ENCODE data around the gene LYRM7. TPM values are rescaled to one million over a fixed set of nuclear protein-coding genes. Genes with fewer than 3 reads are reported as not detected.
A peak's percentile ranks its signal among the peaks of the same experiment; 100 is the strongest.

The LYRM7 gene
- total RNA-seq, 1 experiment from 2014 or later, result 12.1 TPM

DNA sequence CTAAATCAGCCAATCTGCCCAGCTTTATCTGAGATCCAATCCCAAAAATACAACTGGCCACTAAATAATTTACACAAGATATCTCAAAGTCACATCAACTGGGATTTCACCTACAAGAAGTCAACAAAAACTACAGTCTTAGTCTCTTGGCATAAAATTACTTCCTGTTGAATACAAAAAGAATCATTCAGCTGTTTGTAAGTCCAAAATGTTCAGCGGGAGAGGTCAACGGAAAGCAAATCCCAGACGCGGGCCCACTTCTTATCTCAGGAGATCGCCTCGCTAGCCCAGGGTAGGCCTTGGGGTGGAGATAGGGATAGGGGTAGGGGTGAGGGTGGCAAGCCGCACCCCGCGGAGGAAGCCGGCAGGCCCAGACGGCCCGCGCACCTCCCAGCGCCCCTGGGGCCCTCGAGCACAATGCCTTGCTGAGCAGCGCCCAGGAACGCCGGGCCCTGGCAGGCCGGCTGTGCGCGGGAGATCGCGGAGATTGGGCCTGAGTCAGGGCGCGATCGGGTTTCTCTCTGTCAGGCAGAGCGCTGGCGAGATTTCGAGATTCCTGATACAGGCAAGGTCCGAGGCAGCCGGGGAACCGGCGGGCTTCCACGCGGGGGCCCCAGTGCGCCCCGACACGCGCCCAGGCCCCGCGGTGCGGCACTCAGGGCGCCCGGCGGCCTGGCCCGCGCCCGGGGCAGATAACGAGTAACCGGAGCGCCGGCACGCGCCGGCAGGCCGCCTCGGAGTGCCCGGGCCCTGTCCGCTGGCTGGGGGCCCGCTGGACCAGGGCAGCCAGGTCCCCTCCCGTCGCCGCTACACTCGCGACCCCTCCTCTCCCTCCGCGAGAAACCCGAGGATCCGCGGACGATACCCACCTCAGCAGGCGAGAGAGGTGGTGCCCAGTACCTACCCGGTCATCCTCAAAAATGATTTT is 6.3 kb upstream of the LYRM7 start:
- Histone ChIP-seq H3K9me3 (ENCODE audit: control insufficient read depth, insufficient read depth, low read depth, low read length) (no peaks in the 10 kb centered on the region), H3K4me1 (ENCODE audit: control insufficient read depth, insufficient read depth, low read length) (peaks cover 14% of the 10 kb centered on the region), H3K27ac (ENCODE audit: low read length) (peak overlapping the region; percentile 97), H3K27me3 (ENCODE audit: control insufficient read depth, insufficient read depth, low read length) (no peaks in the 10 kb centered on the region), H3K36me3 (ENCODE audit: control insufficient read depth, insufficient read depth, low read length) (peaks cover 27% of the 10 kb centered on the region), H3K4me3 (ENCODE audit: low read depth in 2 of 2, low read length in 2 of 2) (peak overlapping the region; percentile 83 to 92)
- in situ Hi-C loops (cut with HindIII; ENCODE audit: low pct_unique_long_range_greater_than_20kb, low sequenced_read_pairs) (no loop called here), intact Hi-C loops (cut with micrococcal nuclease; ENCODE audit: unreplicated experiment) (loop anchor here (5.0 to 10.0 kb wide), 2 partner anchors 100 to 218 kb away; partner anchors contain the start of gene CDC42SE2)
- TF ChIP-seq POLR2AphosphoS5 (IDR thresholded peaks at IDR 0.05; ENCODE audit: low read depth, low read length), result no peak
- TF ChIP-seq, protein P1, sequence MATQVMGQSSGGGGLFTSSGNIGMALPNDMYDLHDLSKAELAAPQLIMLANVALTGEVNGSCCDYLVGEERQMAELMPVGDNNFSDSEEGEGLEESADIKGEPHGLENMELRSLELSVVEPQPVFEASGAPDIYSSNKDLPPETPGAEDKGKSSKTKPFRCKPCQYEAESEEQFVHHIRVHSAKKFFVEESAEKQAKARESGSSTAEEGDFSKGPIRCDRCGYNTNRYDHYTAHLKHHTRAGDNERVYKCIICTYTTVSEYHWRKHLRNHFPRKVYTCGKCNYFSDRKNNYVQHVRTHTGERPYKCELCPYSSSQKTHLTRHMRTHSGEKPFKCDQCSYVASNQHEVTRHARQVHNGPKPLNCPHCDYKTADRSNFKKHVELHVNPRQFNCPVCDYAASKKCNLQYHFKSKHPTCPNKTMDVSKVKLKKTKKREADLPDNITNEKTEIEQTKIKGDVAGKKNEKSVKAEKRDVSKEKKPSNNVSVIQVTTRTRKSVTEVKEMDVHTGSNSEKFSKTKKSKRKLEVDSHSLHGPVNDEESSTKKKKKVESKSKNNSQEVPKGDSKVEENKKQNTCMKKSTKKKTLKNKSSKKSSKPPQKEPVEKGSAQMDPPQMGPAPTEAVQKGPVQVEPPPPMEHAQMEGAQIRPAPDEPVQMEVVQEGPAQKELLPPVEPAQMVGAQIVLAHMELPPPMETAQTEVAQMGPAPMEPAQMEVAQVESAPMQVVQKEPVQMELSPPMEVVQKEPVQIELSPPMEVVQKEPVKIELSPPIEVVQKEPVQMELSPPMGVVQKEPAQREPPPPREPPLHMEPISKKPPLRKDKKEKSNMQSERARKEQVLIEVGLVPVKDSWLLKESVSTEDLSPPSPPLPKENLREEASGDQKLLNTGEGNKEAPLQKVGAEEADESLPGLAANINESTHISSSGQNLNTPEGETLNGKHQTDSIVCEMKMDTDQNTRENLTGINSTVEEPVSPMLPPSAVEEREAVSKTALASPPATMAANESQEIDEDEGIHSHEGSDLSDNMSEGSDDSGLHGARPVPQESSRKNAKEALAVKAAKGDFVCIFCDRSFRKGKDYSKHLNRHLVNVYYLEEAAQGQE (IDR thresholded peaks at IDR 0.05; ENCODE audit: insufficient read depth in 1 of 2, low read depth in 2 of 2, low read length in 1 of 2), result no peak
- TF ChIP-seq, protein P2, sequence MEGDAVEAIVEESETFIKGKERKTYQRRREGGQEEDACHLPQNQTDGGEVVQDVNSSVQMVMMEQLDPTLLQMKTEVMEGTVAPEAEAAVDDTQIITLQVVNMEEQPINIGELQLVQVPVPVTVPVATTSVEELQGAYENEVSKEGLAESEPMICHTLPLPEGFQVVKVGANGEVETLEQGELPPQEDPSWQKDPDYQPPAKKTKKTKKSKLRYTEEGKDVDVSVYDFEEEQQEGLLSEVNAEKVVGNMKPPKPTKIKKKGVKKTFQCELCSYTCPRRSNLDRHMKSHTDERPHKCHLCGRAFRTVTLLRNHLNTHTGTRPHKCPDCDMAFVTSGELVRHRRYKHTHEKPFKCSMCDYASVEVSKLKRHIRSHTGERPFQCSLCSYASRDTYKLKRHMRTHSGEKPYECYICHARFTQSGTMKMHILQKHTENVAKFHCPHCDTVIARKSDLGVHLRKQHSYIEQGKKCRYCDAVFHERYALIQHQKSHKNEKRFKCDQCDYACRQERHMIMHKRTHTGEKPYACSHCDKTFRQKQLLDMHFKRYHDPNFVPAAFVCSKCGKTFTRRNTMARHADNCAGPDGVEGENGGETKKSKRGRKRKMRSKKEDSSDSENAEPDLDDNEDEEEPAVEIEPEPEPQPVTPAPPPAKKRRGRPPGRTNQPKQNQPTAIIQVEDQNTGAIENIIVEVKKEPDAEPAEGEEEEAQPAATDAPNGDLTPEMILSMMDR (IDR thresholded peaks at IDR 0.05), result no peak
- TF ChIP-seq TCF7L2 (IDR thresholded peaks at IDR 0.05; ENCODE audit: low read depth, low read length), result no peak
- peak; percentile 28; the same call in 1 of the 2 replicates for TF ChIP-seq SIN3A (IDR thresholded peaks at IDR 0.05; ENCODE audit: borderline replicate concordance, insufficient read depth, low read depth, low read length)
- ChIA-PET CTCF (interaction anchor here (0.6 kb wide), 1 partner anchor 126 kb away, joined by 3 read pairs; no protein-coding TSS in a partner anchor), POLR2A (no interaction called here)
- BruUV-seq (replicated peaks), result no TSS peak
- DNase-seq (ENCODE audit: low read depth, low spot score), result no peak
- peak; percentile 79 for ATAC-seq

DNA sequence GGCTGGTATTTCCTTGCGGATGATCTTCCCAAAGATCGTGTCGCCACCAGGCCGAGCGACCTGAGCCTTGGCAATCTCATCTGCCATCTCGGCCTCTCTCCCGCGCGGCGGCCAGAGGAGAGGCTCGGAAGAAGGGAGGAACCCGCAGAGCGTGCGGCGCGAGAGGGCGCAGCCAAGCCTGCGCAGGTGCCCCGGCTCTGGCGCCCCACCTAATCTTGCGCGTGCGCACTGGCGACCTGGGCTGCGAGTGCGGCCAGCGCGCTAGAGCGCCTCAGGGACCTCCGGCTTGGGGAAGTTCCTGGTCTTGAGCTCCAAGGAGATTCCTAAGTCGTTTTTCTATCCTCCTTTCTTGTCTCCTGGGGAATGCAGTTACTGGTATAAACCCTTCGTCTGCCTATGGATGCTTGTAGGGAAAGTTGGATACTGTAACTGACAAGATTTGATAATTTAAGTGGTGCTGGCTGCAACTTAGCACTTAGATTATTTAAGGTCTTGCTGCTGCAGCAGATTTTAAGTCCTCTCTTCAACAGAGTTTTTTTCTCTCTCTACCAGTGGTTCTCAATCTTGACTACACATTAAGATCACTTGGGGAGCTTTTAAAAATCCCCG is 5.5 kb upstream of the LYRM7 start, which contains the start of gene HINT1:
TSS of gene HINT1 (minus strand) at position 138 of the 609 bp plus-strand sequence. CDS start at position 87, 51 bp downstream.
- H3K27me3 ChIP-seq (ENCODE audit: control insufficient read depth, insufficient read depth, low read length), result no peaks in the 10 kb centered on the region
- in situ Hi-C loops (cut with HindIII; ENCODE audit: low pct_unique_long_range_greater_than_20kb, low sequenced_read_pairs), result no loop called here
- ChIA-PET CTCF (interaction anchor here (0.6 kb wide), 1 partner anchor 125 kb away, joined by 3 read pairs; no protein-coding TSS in a partner anchor), POLR2A (no interaction called here)
- H3K4me1 ChIP-seq (ENCODE audit: control insufficient read depth, insufficient read depth, low read length), result peaks cover 22% of the 10 kb centered on the region
- H3K36me3 ChIP-seq (ENCODE audit: control insufficient read depth, insufficient read depth, low read length), result peaks cover 25% of the 10 kb centered on the region
- peak within 1 kb of the TSS; percentile 83 to 92 for H3K4me3 ChIP-seq (ENCODE audit: low read depth in 2 of 2, low read length in 2 of 2)
- no peaks in the 10 kb centered on the region for H3K9me3 ChIP-seq (ENCODE audit: control insufficient read depth, insufficient read depth, low read depth, low read length)
- ATAC-seq (peak; percentile 96), DNase-seq (ENCODE audit: low read depth, low spot score) (peak; percentile 69)
- no TSS peak for BruUV-seq (replicated peaks)
- H3K27ac ChIP-seq (ENCODE audit: low read length), result peak within 1 kb of the TSS; percentile 97
- intact Hi-C loops (cut with micrococcal nuclease; ENCODE audit: unreplicated experiment), result loop anchor here (10.0 kb wide), 1 partner anchor 100 kb away; the partner anchor contains the start of gene CDC42SE2
- peak; percentile 92 for TF ChIP-seq POLR2AphosphoS5 (IDR thresholded peaks at IDR 0.05; ENCODE audit: low read depth, low read length)
- TF ChIP-seq, protein P1 (IDR thresholded peaks at IDR 0.05; ENCODE audit: insufficient read depth in 1 of 2, low read depth in 2 of 2, low read length in 1 of 2), result peak in 1 of 2 experiments; percentile 11; a peak in 1 of 4 replicates
- TF ChIP-seq, protein P2 (IDR thresholded peaks at IDR 0.05), result peak; percentile 53
- TF ChIP-seq SIN3A (IDR thresholded peaks at IDR 0.05; ENCODE audit: borderline replicate concordance, insufficient read depth, low read depth, low read length), result no peak; the same call in 1 of the 2 replicates
- no peak for TF ChIP-seq TCF7L2 (IDR thresholded peaks at IDR 0.05; ENCODE audit: low read depth, low read length)

Measured in Panc1 (cell line).